Sigmoid colon (tissue), 7 donors: ENCODE data around the gene UROD. TPM values are rescaled to one million over a fixed set of nuclear protein-coding genes. Genes with fewer than 3 reads are reported as not detected.

Source experiments
- DNase-seq: peaks from one replicate; pipeline ENCODE4 v3.0.0-alpha.2; 2019
- H3K27ac ChIP-seq, 4 donors: fragments of 200-600 bp; sonication (generic); one replicate each; pipeline ENCODE4 v1.5.1; 2016 to 2019; ENCODE audit warnings: mild to moderate bottlenecking in 1 of 4
- H3K27me3 ChIP-seq, 3 donors: fragments of 200-600 bp; sonication (generic); one replicate each; pipeline ENCODE4 v1.5.1; 2019; ENCODE audit warnings: mild to moderate bottlenecking in 1 of 3
- H3K36me3 ChIP-seq, 4 donors: fragments of 200-600 bp; sonication (generic); one replicate each; pipeline ENCODE4 v1.5.1; 2016 to 2019
- H3K4me1 ChIP-seq, 4 donors: fragments of 200-600 bp; sonication (generic); one replicate each; pipeline ENCODE4 v1.5.1; 2017 to 2019
- H3K4me3 ChIP-seq, 4 donors: fragments of 200-600 bp; sonication (generic); one replicate each; pipeline ENCODE4 v1.5.1; 2017 to 2019; ENCODE audit warnings: mild to moderate bottlenecking in 2 of 4, moderate library complexity in 1 of 4
- H3K9me3 ChIP-seq, 4 donors: fragments of 200-600 bp in 3 of 4; sonication (generic) in 3 of 4; one replicate each; pipeline versions ENCODE4 v1.5.1 to v1.6.1; 2013 to 2019
- CTCF ChIP-seq, 4 experiments: fragments of 450-650 bp in 3 of 4; fragments of 200-600 bp in 1 of 4; IDR thresholded peaks; one replicate each; pipeline ENCODE4 v1.5.1; 2016 to 2019; ENCODE audit warnings: antibody characterized with exemption in 4 of 4, mild to moderate bottlenecking in 3 of 4, moderate library complexity in 2 of 4
- EP300 ChIP-seq, 4 donors: sonication (generic); formaldehyde crosslinking; IDR thresholded peaks; one replicate each; pipeline ENCODE4 v1.6.1; 2017; ENCODE audit warnings: antibody characterized with exemption in 4 of 4
- POLR2A ChIP-seq, 2 donors: fragments of 450-650 bp; IDR thresholded peaks; one replicate each; pipeline ENCODE4 v1.6.1; 2016; ENCODE audit warnings: antibody characterized with exemption in 2 of 2, mild to moderate bottlenecking in 2 of 2, moderate library complexity in 2 of 2
- POLR2AphosphoS5 ChIP-seq, 4 donors: sonication (generic); formaldehyde crosslinking; IDR thresholded peaks; one replicate each; pipeline ENCODE4 v1.6.1; 2017; ENCODE audit warnings: antibody characterized with exemption in 4 of 4
- whole genome bisulfite sequencing, 2 donors: extraction: QIAGEN DNeasy Blood & Tissue Kit; methylation state at CpG; one replicate each; pipeline ENCODE4 v1.1.7; 2013; 5-methylcytosine and 5-hydroxymethylcytosine counted together
- intact Hi-C: fragments of 100-400 bp; cut with DNase I; formaldehyde crosslinking; loops from one replicate; pipeline ENCODE4 v1.15.1; 2023
- polyA plus RNA-seq, 3 donors: library from polyadenylated mRNA; stranded (reverse); fragments of 200-250 nt; gene quantifications; one replicate each; pipeline ENCODE4 v1.2.3, GENCODE V29; 2013
- total RNA-seq, 4 donors: library from RNA; depleted of rRNA; stranded (reverse); fragments of >200 nt; gene quantifications; one replicate each; pipeline ENCODE4 v1.1.0, GENCODE V29; 2016
- donor health status: healthy with polysubstance abuse.
- donor health status: Bipolar disorder and iron deficiency.
- donor health status: healthy.

The UROD gene
- total and polyA plus RNA-seq, 7 donors, result 58.5 to 99.2 (median 73.8) TPM

- peaks cover 0 to 18% (median 2%) of the 10 kb centered on the region in 4 donors for H3K36me3 ChIP-seq
- H3K4me1 ChIP-seq, result peaks cover 3 to 14% (median 12%) of the 10 kb centered on the region in 4 donors
- DNase-seq, result no peak
- no peak overlapping the region for H3K4me3 ChIP-seq
- WGBS, 2 donors, result 40 to 66% methylated on average over 16 of the region's 16 CpGs
- no peak overlapping the region for H3K27ac ChIP-seq
- H3K27me3 ChIP-seq, result no peaks in the 10 kb centered on the region
- intact Hi-C loops, result loop anchor here (10.0 kb wide), 1 partner anchor 566 kb away; the partner anchor contains the start of gene NASP
- peak; percentile 32 to 56 (median 48) for TF ChIP-seq CTCF (IDR thresholded peaks at IDR 0.05)
- no peak for TF ChIP-seq POLR2AphosphoS5 (IDR thresholded peaks at IDR 0.05)
- no peak for TF ChIP-seq POLR2A (IDR thresholded peaks at IDR 0.05)
- TF ChIP-seq EP300 (IDR thresholded peaks at IDR 0.05), result no peak
- no peaks in the 10 kb centered on the region for H3K9me3 ChIP-seq
Observed at GRCh38 chr1:45018599-45019230, 6.7 kb downstream of the UROD start.

- Histone ChIP-seq H3K4me1 (no peaks in the 10 kb centered on the region), H3K36me3 (no peaks in the 10 kb centered on the region), H3K27me3 (no peaks in the 10 kb centered on the region), H3K9me3 (no peaks in the 10 kb centered on the region), H3K4me3 (no peak overlapping the region), H3K27ac (no peak overlapping the region)
- no peak for DNase-seq
- TF ChIP-seq POLR2A (IDR thresholded peaks at IDR 0.05) (no peak), POLR2AphosphoS5 (IDR thresholded peaks at IDR 0.05) (no peak), CTCF (IDR thresholded peaks at IDR 0.05) (no peak), EP300 (IDR thresholded peaks at IDR 0.05) (no peak)
- 92 to 95% methylated on average over 1 of the region's 1 CpG for WGBS, 2 donors
- intact Hi-C loops, result no loop called here
Observed at GRCh38 chr1:45023663-45024062, 11.6 kb downstream of the UROD start.

GRCh38 chr1:45026446-45026845 is 14.4 kb downstream of the UROD start:
- intact Hi-C loops, result no loop called here
- Histone ChIP-seq H3K27me3 (no peaks in the 10 kb centered on the region), H3K27ac (no peak overlapping the region), H3K36me3 (no peaks in the 10 kb centered on the region), H3K4me3 (no peak overlapping the region), H3K9me3 (no peaks in the 10 kb centered on the region), H3K4me1 (no peaks in the 10 kb centered on the region)
- no peak for DNase-seq
- WGBS, 2 donors, result 94 to 100% methylated on average over 1 of the region's 1 CpG
- TF ChIP-seq EP300 (IDR thresholded peaks at IDR 0.05) (no peak), POLR2AphosphoS5 (IDR thresholded peaks at IDR 0.05) (no peak), POLR2A (IDR thresholded peaks at IDR 0.05) (no peak), CTCF (IDR thresholded peaks at IDR 0.05) (no peak)

- Histone ChIP-seq H3K27me3 (no peaks in the 10 kb centered on the region), H3K4me1 (no peaks in the 10 kb centered on the region), H3K4me3 (no peak overlapping the region), H3K27ac (no peak overlapping the region), H3K36me3 (peaks cover 0 to 14% (median 0%) of the 10 kb centered on the region in 4 donors), H3K9me3 (no peaks in the 10 kb centered on the region)
- intact Hi-C loops, result no loop called here
- WGBS, 2 donors, result 86 to 91% methylated on average over 2 of the region's 2 CpGs
- no peak for DNase-seq
- TF ChIP-seq POLR2AphosphoS5 (IDR thresholded peaks at IDR 0.05) (no peak), POLR2A (IDR thresholded peaks at IDR 0.05) (no peak), EP300 (IDR thresholded peaks at IDR 0.05) (no peak), CTCF (IDR thresholded peaks at IDR 0.05) (no peak)
Observed at GRCh38 chr1:45032837-45033236, 20.8 kb downstream of the UROD start.

- intact Hi-C loops, result no loop called here
Observed at GRCh38 chr1:45033356-45033755, 21.3 kb downstream of the UROD start.

More at GRCh38 chr1:45033356-45033755, 21.3 kb downstream of the UROD start:
- TF ChIP-seq POLR2AphosphoS5 (IDR thresholded peaks at IDR 0.05) (no peak), POLR2A (IDR thresholded peaks at IDR 0.05) (no peak), EP300 (IDR thresholded peaks at IDR 0.05) (no peak), CTCF (IDR thresholded peaks at IDR 0.05) (no peak)
- DNase-seq, result no peak
- Histone ChIP-seq H3K27ac (no peak overlapping the region), H3K4me3 (no peak overlapping the region), H3K36me3 (peaks cover 0 to 14% (median 0%) of the 10 kb centered on the region in 4 donors), H3K27me3 (no peaks in the 10 kb centered on the region), H3K4me1 (no peaks in the 10 kb centered on the region), H3K9me3 (no peaks in the 10 kb centered on the region)
- WGBS, 2 donors, result 90 to 100% methylated on average over 1 of the region's 1 CpG
